Mesendoderm (in vitro differentiated cells): Measurements from ENCODE around the gene DNAJC15.

Experiments used
- DNase-seq: peaks from one replicate; pipeline ENCODE4 v3.0.0; 2013
- H2AK5ac ChIP-seq: 2 replicates; pipeline ENCODE4 v1.6.1; 2013; ENCODE audit warnings: low read length, inconsistent platforms
- H2BK120ac ChIP-seq: 2 replicates; pipeline ENCODE4 v1.6.1; 2013; ENCODE audit warnings: low read depth, mild to moderate bottlenecking, low read length, moderate library complexity, mixed read lengths
- H2BK15ac ChIP-seq: replicated peaks from 2 replicates; pipeline ENCODE4 v1.6.1; 2013; ENCODE audit warnings: low read depth, mild to moderate bottlenecking, moderate library complexity
- H2BK5ac ChIP-seq: 2 replicates; pipeline ENCODE4 v1.6.1; 2013; ENCODE audit warnings: low read length, inconsistent platforms
- H3K18ac ChIP-seq: 2 replicates; pipeline ENCODE4 v1.6.1; 2013; ENCODE audit warnings: mild to moderate bottlenecking, low read length, mixed read lengths
- H3K23ac ChIP-seq: one replicate; pipeline ENCODE4 v1.6.1; 2013; ENCODE audit warnings: low read length
- H3K27ac ChIP-seq: 2 replicates; pipeline ENCODE4 v1.5.1; 2013; ENCODE audit warnings: low read depth, mild to moderate bottlenecking, inconsistent platforms, low read length, moderate library complexity
- H3K27me3 ChIP-seq: 2 replicates; pipeline ENCODE4 v1.6.1; 2013; ENCODE audit warnings: low read length, control low read depth, mild to moderate bottlenecking, inconsistent platforms; ENCODE audit not compliant: insufficient read depth, poor library complexity
- H3K36me3 ChIP-seq: 2 replicates; pipeline ENCODE4 v1.6.1; 2013; ENCODE audit warnings: low read length, inconsistent platforms; ENCODE audit not compliant: control insufficient read depth, insufficient read depth
- H3K4ac ChIP-seq: one replicate; pipeline ENCODE4 v1.6.1; 2013; ENCODE audit warnings: low read depth, mild to moderate bottlenecking, low read length, moderate library complexity
- H3K4me1 ChIP-seq: 2 replicates; pipeline ENCODE4 v1.6.1; 2013; ENCODE audit warnings: low read depth, low read length, inconsistent platforms; ENCODE audit not compliant: control insufficient read depth
- H3K4me2 ChIP-seq: 2 replicates; pipeline ENCODE4 v1.6.1; 2013; ENCODE audit warnings: low read length
- H3K4me3 ChIP-seq: 2 replicates; pipeline ENCODE4 v1.5.1; 2013; ENCODE audit warnings: mild to moderate bottlenecking, low read length
- H3K56ac ChIP-seq: one replicate; pipeline ENCODE4 v1.6.1; 2013; ENCODE audit warnings: low read length
- H3K79me1 ChIP-seq: 2 replicates; pipeline ENCODE4 v1.6.1; 2013; ENCODE audit warnings: low read length, inconsistent platforms
- H3K79me2 ChIP-seq: 2 replicates; pipeline ENCODE4 v1.6.1; 2013; ENCODE audit warnings: mild to moderate bottlenecking, low read length; ENCODE audit not compliant: control insufficient read depth, insufficient read depth
- H3K9ac ChIP-seq: 2 replicates; pipeline ENCODE4 v1.6.1; 2013; ENCODE audit warnings: low read length, inconsistent platforms
- H4K5ac ChIP-seq: one replicate; pipeline ENCODE4 v1.6.1; 2013; ENCODE audit warnings: low read length
- H4K8ac ChIP-seq: one replicate; pipeline ENCODE4 v1.6.1; 2013; ENCODE audit warnings: low read depth, mild to moderate bottlenecking, control low read depth, low read length, moderate library complexity
- WGBS: extraction: QIAGEN DNeasy Blood & Tissue Kit; methylation state at CpG from one replicate; pipeline ENCODE4 v1.1.7; 2013; ENCODE audit warnings: low lambda C conversion rate, missing lambda C conversion rate; ENCODE audit not compliant: insufficient coverage; ENCODE audit errors: extremely low coverage; 5-methylcytosine and 5-hydroxymethylcytosine counted together

The DNAJC15 gene

GRCh38 chr13:42999491-42999890 lies 23.9 kb upstream of the DNAJC15 start:
- H2AK5ac ChIP-seq: no peak overlapping the region
- no peak overlapping the region for H2BK5ac ChIP-seq
- no peak overlapping the region for H4K8ac ChIP-seq
- no peak overlapping the region for H3K9ac ChIP-seq
- H3K4ac ChIP-seq: no peak overlapping the region
- no peak for DNase-seq
- H3K79me2 ChIP-seq: no peaks in the 10 kb centered on the region
- no peak overlapping the region for H3K18ac ChIP-seq
- H3K4me1 ChIP-seq: no peaks in the 10 kb centered on the region
- no peak overlapping the region for H2BK15ac ChIP-seq
- no CpG with 5 or more reads among the region's 2 CpGs for WGBS
- no peak overlapping the region for H3K23ac ChIP-seq
- H3K27ac ChIP-seq: no peak overlapping the region
- no peaks in the 10 kb centered on the region for H3K36me3 ChIP-seq
- H3K79me1 ChIP-seq: no peaks in the 10 kb centered on the region
- no peak overlapping the region for H2BK120ac ChIP-seq
- no peaks in the 10 kb centered on the region for H3K27me3 ChIP-seq
- no peak overlapping the region for H3K4me3 ChIP-seq
- H3K56ac ChIP-seq: no peak overlapping the region
- H4K5ac ChIP-seq: no peak overlapping the region
- no peak overlapping the region for H3K4me2 ChIP-seq

DNA sequence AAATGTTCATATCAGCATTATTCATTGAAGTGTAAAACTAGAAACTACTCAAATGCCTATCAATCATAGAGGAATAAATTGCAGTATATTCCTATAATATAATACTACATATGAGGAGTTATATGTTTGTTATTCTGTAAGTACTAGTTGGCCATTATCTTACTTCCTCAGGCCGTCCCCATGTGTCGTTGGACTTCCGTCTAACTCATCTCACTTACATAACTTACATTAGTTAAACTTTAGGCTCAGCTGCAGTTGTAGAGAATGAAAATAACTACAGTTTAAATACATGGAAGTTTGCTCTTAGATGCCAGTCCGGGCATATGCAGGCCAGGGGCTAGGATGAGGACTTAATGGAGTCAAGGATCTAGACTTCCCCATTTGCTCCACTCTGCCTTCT lies 22.7 kb upstream of the DNAJC15 start:
- H3K4me2 ChIP-seq: no peak overlapping the region
- no peaks in the 10 kb centered on the region for H3K79me1 ChIP-seq
- no peak overlapping the region for H2AK5ac ChIP-seq
- no peak overlapping the region for H3K27ac ChIP-seq
- no peak overlapping the region for H4K5ac ChIP-seq
- no peak overlapping the region for H3K4me3 ChIP-seq
- H2BK15ac ChIP-seq: no peak overlapping the region
- H3K4me1 ChIP-seq: no peaks in the 10 kb centered on the region
- no peaks in the 10 kb centered on the region for H3K27me3 ChIP-seq
- WGBS: no CpG with 5 or more reads among the region's 4 CpGs
- no peak overlapping the region for H2BK5ac ChIP-seq
- H3K36me3 ChIP-seq: no peaks in the 10 kb centered on the region
- no peak overlapping the region for H3K18ac ChIP-seq
- no peak overlapping the region for H3K9ac ChIP-seq
- no peaks in the 10 kb centered on the region for H3K79me2 ChIP-seq
- no peak overlapping the region for H3K4ac ChIP-seq
- H3K56ac ChIP-seq: no peak overlapping the region
- H4K8ac ChIP-seq: no peak overlapping the region
- DNase-seq: no peak
- no peak overlapping the region for H3K23ac ChIP-seq
- no peak overlapping the region for H2BK120ac ChIP-seq

DNA sequence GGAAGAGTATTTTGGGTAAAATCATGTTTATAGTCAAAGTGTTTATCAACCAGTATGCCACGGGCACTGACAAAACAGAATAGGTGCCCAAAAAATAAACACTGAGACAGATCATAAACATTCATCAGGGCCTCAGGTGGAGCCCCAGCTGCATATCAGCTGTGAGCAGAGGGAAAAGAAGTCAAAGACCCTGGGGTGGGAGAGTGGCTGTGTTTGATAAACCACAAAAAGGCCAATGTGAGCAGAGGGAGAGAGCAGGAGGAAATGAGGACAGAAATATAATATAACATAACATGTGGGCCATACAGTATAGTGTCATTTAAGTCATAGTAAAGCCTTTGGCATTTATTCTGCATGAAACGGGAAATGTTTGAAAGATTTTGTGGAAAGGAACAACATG lies 21.4 kb upstream of the DNAJC15 start:
- Histone ChIP-seq H2BK120ac (no peak overlapping the region), H3K79me2 (no peaks in the 10 kb centered on the region), H3K9ac (no peak overlapping the region), H3K23ac (no peak overlapping the region), H3K56ac (no peak overlapping the region), H3K4me3 (no peak overlapping the region), H3K79me1 (no peaks in the 10 kb centered on the region), H3K18ac (no peak overlapping the region), H4K8ac (no peak overlapping the region), H3K27ac (no peak overlapping the region), H2BK15ac (no peak overlapping the region), H2AK5ac (no peak overlapping the region), H3K36me3 (no peaks in the 10 kb centered on the region), H2BK5ac (no peak overlapping the region), H4K5ac (no peak overlapping the region), H3K4me1 (no peaks in the 10 kb centered on the region), H3K27me3 (no peaks in the 10 kb centered on the region), H3K4me2 (no peak overlapping the region), H3K4ac (no peak overlapping the region)
- no peak for DNase-seq
- no CpG with 5 or more reads among the region's 2 CpGs for WGBS

GRCh38 chr13:43003010-43003409 lies 20.4 kb upstream of the DNAJC15 start:
- no peak overlapping the region for H2AK5ac ChIP-seq
- no peak overlapping the region for H3K27ac ChIP-seq
- H3K4me3 ChIP-seq: no peak overlapping the region
- H2BK15ac ChIP-seq: no peak overlapping the region
- H4K8ac ChIP-seq: no peak overlapping the region
- no peaks in the 10 kb centered on the region for H3K79me2 ChIP-seq
- no peak overlapping the region for H3K18ac ChIP-seq
- no peaks in the 10 kb centered on the region for H3K27me3 ChIP-seq
- H3K4me2 ChIP-seq: no peak overlapping the region
- no peak for DNase-seq
- no CpG with 5 or more reads among the region's 2 CpGs for WGBS
- no peak overlapping the region for H3K9ac ChIP-seq
- H3K36me3 ChIP-seq: no peaks in the 10 kb centered on the region
- H3K56ac ChIP-seq: no peak overlapping the region
- no peaks in the 10 kb centered on the region for H3K79me1 ChIP-seq
- peak overlapping the region; percentile 2 for H2BK120ac ChIP-seq
- no peaks in the 10 kb centered on the region for H3K4me1 ChIP-seq
- no peak overlapping the region for H3K23ac ChIP-seq
- no peak overlapping the region for H3K4ac ChIP-seq
- H4K5ac ChIP-seq: no peak overlapping the region
- H2BK5ac ChIP-seq: no peak overlapping the region

DNA sequence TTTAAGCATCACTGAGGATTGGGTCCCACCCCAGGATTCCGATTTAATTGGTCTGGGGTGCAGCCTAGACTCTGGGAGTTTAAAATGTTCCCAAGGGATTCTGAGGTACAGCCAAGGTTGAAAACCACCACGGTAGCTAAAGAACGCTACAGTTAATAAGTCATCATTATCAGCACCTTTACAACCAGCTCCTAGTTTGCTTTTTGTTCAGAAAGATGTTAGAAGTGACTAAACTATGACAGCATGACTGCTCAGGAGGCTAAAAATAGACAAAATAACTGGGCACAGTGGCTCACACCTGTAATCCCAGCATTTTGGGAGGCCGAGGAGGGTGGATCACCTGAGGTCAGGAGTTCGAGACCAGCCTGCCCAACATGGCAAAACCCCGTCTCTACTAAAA lies 19.7 kb upstream of the DNAJC15 start:
- no peak for DNase-seq
- H3K79me2 ChIP-seq: no peaks in the 10 kb centered on the region
- no peak overlapping the region for H3K4ac ChIP-seq
- H3K23ac ChIP-seq: no peak overlapping the region
- H4K8ac ChIP-seq: no peak overlapping the region
- no peak overlapping the region for H2AK5ac ChIP-seq
- no peak overlapping the region for H4K5ac ChIP-seq
- H3K27ac ChIP-seq: no peak overlapping the region
- H3K27me3 ChIP-seq: no peaks in the 10 kb centered on the region
- H3K4me2 ChIP-seq: no peak overlapping the region
- H2BK15ac ChIP-seq: no peak overlapping the region
- H3K9ac ChIP-seq: no peak overlapping the region
- H3K56ac ChIP-seq: no peak overlapping the region
- no peak overlapping the region for H3K4me3 ChIP-seq
- no peak overlapping the region for H2BK120ac ChIP-seq
- H3K18ac ChIP-seq: no peak overlapping the region
- WGBS: no CpG with 5 or more reads among the region's 6 CpGs
- H3K36me3 ChIP-seq: no peaks in the 10 kb centered on the region
- no peaks in the 10 kb centered on the region for H3K79me1 ChIP-seq
- no peak overlapping the region for H2BK5ac ChIP-seq
- no peaks in the 10 kb centered on the region for H3K4me1 ChIP-seq

DNA sequence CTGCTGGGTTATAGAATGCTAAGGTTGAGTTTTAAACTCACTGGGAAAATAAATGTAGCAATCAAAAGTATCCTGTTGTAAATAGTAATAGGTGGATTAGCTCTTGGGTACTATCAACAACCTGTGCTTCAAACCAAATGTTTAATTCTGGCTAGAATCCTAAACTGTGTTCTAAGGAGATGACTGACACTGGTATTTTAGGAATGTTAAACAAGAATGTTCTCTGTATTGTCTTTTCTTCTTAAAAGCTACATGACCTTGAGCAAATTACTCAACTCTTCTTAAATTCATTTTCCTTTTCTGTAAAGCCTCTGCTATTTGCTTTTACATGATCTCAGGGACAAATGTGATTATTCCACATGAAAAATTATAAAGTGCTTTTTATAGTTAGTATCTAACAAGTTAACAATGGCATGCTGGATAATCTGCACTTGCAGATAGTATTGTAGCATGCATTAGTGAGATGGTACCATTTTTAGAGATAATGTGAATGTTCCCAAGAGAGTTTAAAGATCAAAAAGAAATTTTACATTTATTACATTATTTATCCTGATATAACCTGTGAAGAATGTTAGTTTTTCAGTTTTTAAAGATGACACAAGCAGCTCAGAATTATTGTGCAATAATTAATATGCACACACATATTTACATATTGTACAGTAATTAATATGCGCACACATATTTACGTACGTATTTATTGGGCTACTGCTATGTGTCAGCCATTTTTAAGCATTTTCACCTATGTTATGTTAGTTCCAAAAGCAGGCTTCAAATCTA lies 17.7 kb upstream of the DNAJC15 start:
- Histone ChIP-seq H3K56ac (no peak overlapping the region), H3K9ac (no peak overlapping the region), H3K27ac (no peak overlapping the region), H2BK5ac (no peak overlapping the region), H3K4ac (no peak overlapping the region), H3K79me2 (no peaks in the 10 kb centered on the region), H3K4me3 (no peak overlapping the region), H3K79me1 (no peaks in the 10 kb centered on the region), H3K18ac (no peak overlapping the region), H2AK5ac (no peak overlapping the region), H3K4me1 (no peaks in the 10 kb centered on the region), H3K23ac (no peak overlapping the region), H2BK120ac (no peak overlapping the region), H4K8ac (no peak overlapping the region), H3K27me3 (no peaks in the 10 kb centered on the region), H2BK15ac (no peak overlapping the region), H3K36me3 (no peaks in the 10 kb centered on the region), H4K5ac (no peak overlapping the region), H3K4me2 (no peak overlapping the region)
- whole genome bisulfite sequencing: no CpG with 5 or more reads among the region's 3 CpGs
- no peak for DNase-seq
